ENCODE measurements around the gene ELL.

DNA sequence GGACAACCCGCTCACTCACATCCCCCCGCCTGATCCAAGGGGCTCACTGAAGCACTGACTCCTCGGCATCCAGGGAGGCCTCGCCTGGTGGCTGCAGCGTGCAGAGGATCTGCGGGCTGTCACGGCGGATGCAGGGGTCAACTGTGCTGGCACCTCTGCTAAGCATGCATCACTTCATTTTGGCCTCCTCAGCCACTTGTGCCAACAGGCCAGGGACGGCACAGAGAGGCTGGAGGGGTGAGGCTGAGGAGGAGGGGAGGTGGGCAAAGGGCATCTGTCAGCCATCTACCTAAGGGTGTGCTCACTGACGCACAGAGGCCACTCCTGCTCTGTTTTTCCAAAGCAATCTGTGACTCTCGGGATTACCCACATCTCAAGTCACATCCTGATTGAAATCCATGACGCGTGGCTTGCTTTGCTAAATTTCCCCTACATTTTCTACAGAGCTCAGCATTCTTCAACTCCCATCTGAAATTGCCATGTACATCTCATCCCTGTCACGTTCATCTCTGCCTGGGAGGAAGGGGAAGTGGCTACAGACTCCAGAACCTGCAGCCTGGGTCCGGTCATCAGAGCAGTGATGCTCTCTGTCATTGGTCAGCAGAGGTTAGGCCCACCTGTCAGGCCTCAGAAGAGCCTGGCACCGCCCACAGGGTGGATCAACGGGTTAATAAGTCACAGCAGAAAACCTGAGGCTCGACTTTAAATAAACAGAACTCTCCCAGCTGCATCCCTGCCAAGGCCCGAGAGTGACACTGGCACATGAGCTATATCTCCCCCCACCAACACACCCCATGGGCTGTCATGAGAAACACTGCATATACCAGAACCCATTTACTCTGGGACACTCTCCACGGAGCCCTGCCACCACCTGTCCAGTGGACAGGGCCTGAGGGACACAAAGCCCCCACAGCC lies 17.6 kb downstream of the ELL start:
- TF ChIP-seq, protein P1, sequence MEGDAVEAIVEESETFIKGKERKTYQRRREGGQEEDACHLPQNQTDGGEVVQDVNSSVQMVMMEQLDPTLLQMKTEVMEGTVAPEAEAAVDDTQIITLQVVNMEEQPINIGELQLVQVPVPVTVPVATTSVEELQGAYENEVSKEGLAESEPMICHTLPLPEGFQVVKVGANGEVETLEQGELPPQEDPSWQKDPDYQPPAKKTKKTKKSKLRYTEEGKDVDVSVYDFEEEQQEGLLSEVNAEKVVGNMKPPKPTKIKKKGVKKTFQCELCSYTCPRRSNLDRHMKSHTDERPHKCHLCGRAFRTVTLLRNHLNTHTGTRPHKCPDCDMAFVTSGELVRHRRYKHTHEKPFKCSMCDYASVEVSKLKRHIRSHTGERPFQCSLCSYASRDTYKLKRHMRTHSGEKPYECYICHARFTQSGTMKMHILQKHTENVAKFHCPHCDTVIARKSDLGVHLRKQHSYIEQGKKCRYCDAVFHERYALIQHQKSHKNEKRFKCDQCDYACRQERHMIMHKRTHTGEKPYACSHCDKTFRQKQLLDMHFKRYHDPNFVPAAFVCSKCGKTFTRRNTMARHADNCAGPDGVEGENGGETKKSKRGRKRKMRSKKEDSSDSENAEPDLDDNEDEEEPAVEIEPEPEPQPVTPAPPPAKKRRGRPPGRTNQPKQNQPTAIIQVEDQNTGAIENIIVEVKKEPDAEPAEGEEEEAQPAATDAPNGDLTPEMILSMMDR (IDR thresholded peaks at IDR 0.05), result no peak
- TF ChIP-seq POLR2AphosphoS5 (IDR thresholded peaks at IDR 0.05), result peak in 2 of 3 donors; percentile 18 to 51

Measured in transverse colon (tissue), 4 donors.